GM18858 (cell line): Measurements from ENCODE around the gene MARVELD1.

Experiments used
- ATAC-seq: cut with Tn5 transposase; IDR thresholded peaks from one replicate; pipeline ENCODE4 v1.9.1; 2021; ENCODE audit not compliant: unreplicated experiment

Gene MARVELD1

GRCh38 chr10:97752956-97753355, 39.4 kb downstream of the MARVELD1 start:
- no peak for ATAC-seq

- ATAC-seq: no peak
These were observed 41.2 kb downstream of the MARVELD1 start for GRCh38 chr10:97754726-97755125.

DNA sequence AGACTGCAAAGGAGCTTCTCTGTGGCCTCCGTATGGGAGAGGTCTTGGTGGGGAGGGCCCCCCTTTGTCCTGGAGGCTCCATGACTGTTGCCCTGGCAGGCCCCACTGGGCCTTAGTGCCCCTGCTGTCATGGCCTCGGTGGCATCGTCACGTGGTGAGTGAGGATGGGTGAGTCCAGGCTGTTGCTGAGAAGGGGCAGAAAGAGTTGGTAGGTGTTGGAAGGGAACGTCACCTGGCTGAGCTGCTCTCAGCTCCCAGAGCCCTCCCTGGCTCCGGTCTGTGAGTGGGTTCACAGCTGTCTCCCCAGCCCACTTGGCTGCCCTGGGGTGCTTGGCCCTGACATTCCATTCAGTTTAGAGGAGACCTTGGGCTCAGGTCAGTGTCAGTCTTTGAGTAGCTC, 42.2 kb downstream of the MARVELD1 start:
- ATAC-seq: no peak

- no peak for ATAC-seq
These were observed 43.9 kb downstream of the MARVELD1 start for GRCh38 chr10:97757471-97757870.

DNA sequence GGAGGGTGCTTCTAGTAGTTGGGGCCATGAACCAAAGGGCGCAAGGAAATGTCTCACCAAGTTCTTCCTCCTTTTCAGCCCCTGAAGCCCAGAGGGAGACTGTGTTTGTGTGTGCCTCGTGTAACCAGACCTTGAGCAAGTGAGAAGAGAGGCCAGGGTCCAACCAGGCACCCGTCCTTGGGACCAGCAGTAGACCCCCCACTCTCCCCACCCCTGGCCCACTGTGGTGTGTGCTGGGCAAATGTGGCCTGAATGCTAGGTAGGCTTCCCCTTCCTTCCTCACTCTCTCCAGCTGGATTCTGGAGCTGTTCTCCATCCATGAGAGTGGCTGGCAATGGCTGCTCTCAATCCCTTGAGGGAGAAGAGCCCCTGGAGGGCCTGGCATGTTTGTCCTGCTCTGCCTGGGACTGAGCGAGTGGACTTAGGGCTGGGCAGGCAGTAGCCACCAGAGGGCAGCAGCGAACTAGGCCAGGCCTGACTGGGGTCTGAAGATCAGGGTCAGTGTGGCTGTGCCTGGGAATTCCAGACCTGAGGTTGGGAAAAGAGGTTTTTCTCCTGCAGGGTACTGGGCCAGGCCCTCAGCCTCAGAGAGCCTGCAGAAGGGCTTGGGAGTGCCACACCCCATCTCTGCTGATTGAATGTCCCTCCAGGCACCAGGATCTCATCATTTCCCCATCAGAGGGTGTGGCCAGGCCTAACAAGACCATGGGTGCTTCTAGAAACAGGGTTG, 45.8 kb downstream of the MARVELD1 start:
- ATAC-seq: no peak

GRCh38 chr10:97759946-97760345, 46.4 kb downstream of the MARVELD1 start:
- ATAC-seq: no peak

- ATAC-seq: no peak
These were observed 47.1 kb downstream of the MARVELD1 start for GRCh38 chr10:97760461-97761257.

DNA sequence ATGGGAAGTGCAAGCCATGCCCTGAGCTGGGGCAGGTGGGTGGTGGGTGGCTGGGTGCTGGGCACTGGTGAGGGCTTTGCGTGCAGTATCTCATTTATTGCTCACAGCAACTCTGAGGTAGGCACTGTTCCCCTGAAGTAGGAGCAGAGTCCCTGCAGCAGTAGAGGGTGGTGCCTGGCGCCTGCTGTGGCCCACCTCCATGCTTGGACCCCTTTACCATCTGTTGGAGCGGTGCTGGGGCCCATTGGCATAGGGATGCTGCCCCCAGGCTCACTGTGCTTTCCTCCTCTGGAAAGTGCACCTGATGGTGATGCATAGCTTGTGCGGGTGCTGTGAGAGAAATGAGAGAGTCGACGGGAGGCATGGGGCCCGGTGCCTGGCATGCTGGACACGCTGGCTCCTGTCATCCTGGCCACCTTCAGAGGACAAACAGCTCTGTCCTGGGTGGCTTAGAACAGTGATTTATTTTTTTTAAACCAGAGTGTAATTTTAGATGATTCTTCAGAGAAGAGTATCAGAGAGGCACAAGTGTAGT, 47.9 kb downstream of the MARVELD1 start:
- ATAC-seq: no peak

GRCh38 chr10:97762056-97762455, 48.5 kb downstream of the MARVELD1 start:
- no peak for ATAC-seq

- no peak for ATAC-seq
These were observed 49.3 kb downstream of the MARVELD1 start for GRCh38 chr10:97762816-97763215.

DNA sequence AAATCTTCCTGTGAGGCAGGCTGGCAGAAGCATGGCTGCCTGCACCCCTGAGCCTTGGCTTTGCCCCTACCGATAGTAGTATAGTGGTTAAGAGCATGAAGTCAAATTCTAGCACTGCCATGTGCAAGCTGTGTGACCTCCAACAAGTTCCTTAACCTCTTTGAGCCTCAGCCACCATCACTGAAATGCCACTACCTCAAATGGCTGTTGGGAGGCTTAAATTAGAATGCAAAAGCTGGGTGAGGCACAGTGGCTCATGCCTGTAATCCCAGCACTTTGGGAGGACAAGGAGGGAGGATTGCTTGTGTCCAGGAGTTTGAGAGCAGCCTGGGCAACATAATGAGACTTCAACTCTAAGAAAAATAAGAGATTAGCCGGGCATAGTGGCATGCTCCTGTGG, 49.9 kb downstream of the MARVELD1 start:
- ATAC-seq: no peak

GRCh38 chr10:97763947-97764346, 50.4 kb downstream of the MARVELD1 start:
- ATAC-seq: no peak

- ATAC-seq: no peak
These were observed 51.0 kb downstream of the MARVELD1 start for GRCh38 chr10:97764519-97764931.

DNA sequence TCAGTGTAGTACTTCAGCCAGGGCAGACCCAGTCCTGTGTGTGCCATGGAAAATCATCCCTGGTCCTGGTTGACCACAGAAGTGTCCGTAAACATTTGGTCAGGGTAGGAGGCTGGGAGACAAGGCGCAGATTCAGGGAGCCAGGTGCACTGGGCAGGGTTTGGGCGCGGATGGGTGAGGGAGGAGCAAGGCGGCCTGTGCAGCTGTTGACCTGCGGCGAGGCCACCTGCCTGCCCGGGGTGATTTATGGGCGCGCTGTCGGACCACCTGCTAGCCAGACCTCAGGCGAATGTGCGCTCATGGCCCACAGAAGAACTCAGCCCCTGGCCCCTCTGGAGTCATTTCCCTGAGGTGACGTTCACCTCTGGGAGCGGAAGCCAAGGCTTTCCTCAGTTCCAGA, 51.7 kb downstream of the MARVELD1 start:
- no peak for ATAC-seq

GRCh38 chr10:97766106-97766810, 52.7 kb downstream of the MARVELD1 start:
- ATAC-seq: no peak

- no peak for ATAC-seq
These were observed 53.7 kb downstream of the MARVELD1 start for GRCh38 chr10:97766996-97767924.
